Measurements from ENCODE around the gene COLQ. TPM values are rescaled to one million over a fixed set of nuclear protein-coding genes. Genes with fewer than 3 reads are reported as not detected.

COLQ gene
- polyA plus RNA-seq, 1 donor (not counting 4 experiments of a cell fraction or from before 2014, with no cell fraction given): 0.35 TPM

DNA sequence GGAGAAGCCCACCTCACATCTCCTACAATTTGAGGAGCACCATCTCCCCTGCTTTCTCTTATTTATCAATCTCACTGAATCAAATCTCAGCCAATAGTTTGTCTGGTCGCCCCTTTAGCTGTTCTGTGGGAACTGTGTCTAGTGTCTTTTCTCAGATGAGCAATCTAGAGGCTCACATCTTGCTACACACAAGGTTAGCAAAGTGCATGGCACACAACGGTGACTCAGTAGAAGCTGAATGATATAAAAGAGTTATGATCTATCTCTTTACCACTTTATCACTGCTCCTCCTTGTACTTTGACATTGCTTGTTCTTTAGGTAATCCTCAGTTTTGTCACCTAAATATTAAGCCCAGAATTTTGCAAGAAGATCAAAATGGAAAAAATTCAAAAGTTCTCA is 16.8 kb upstream of the COLQ start:
- H3K36me3 ChIP-seq (ENCODE audit: control insufficient read depth in 2 of 2, extremely low read depth in 1 of 2, insufficient read depth in 2 of 2, low read length in 2 of 2): no peaks in the 10 kb centered on the region
- H3K27ac ChIP-seq (ENCODE audit: control insufficient read depth, insufficient read depth, low read length): no peak overlapping the region
- no peak overlapping the region for H2AFZ ChIP-seq (ENCODE audit: control insufficient read depth, low read length)
- FAIRE-seq (no peak), DNase-seq (ENCODE audit: low read depth, low spot score) (no peak)
- H3K4me1 ChIP-seq (ENCODE audit: control insufficient read depth, extremely low read depth, insufficient read depth, low read length): no peaks in the 10 kb centered on the region
- H3K9me1 ChIP-seq (ENCODE audit: control insufficient read depth, extremely low read depth, insufficient read depth, low read length): no peaks in the 10 kb centered on the region
- no peaks in the 10 kb centered on the region for H4K20me1 ChIP-seq (ENCODE audit: control insufficient read depth, extremely low read depth, insufficient read depth, low read length)
- H3K27me3 ChIP-seq (ENCODE audit: control insufficient read depth, extremely low read depth, insufficient read depth, low read length): peaks cover 4% of the 10 kb centered on the region
- no peak for TF ChIP-seq CTCF (optimal IDR thresholded peaks at IDR 0.05 in 1 of 3, IDR thresholded peaks at IDR 0.05 in 1 of 3, conservative IDR thresholded peaks at IDR 0.05 in 1 of 3; ENCODE audit: extremely low read depth in 1 of 3, insufficient read depth in 2 of 3, low read length in 3 of 3)
- TF ChIP-seq EZH2 (IDR thresholded peaks at IDR 0.05; ENCODE audit: low read length): no peak
- no peak overlapping the region for H3K4me2 ChIP-seq (ENCODE audit: control insufficient read depth, extremely low read depth, insufficient read depth, low read depth, low read length)
- H3K4me3 ChIP-seq (ENCODE audit: control insufficient read depth in 2 of 3, extremely low read depth in 1 of 3, insufficient read depth in 2 of 3, low read depth in 1 of 3, low read length in 3 of 3): no peak overlapping the region
- H3K9me3 ChIP-seq (ENCODE audit: control insufficient read depth, low read depth, low read length): no peaks in the 10 kb centered on the region
- dilution Hi-C loops (cut with MboI; ENCODE audit: extremely low pct_ligation_motif_present, low sequenced_read_pairs): no loop called here
- no peaks in the 10 kb centered on the region for H3K79me2 ChIP-seq (ENCODE audit: control insufficient read depth, insufficient read depth, low read length)
- no peak overlapping the region for H3K9ac ChIP-seq (ENCODE audit: control insufficient read depth, extremely low read depth, insufficient read depth, low read length)

- Histone ChIP-seq H3K4me2 (ENCODE audit: control insufficient read depth, extremely low read depth, insufficient read depth, low read depth, low read length) (no peak overlapping the region), H3K4me3 (ENCODE audit: control insufficient read depth in 2 of 3, extremely low read depth in 1 of 3, insufficient read depth in 2 of 3, low read depth in 1 of 3, low read length in 3 of 3) (no peak overlapping the region), H3K4me1 (ENCODE audit: control insufficient read depth, extremely low read depth, insufficient read depth, low read length) (no peaks in the 10 kb centered on the region), H3K27me3 (ENCODE audit: control insufficient read depth, extremely low read depth, insufficient read depth, low read length) (peaks cover 4% of the 10 kb centered on the region), H3K27ac (ENCODE audit: control insufficient read depth, insufficient read depth, low read length) (no peak overlapping the region), H3K36me3 (ENCODE audit: control insufficient read depth in 2 of 2, extremely low read depth in 1 of 2, insufficient read depth in 2 of 2, low read length in 2 of 2) (no peaks in the 10 kb centered on the region), H3K9me1 (ENCODE audit: control insufficient read depth, extremely low read depth, insufficient read depth, low read length) (no peaks in the 10 kb centered on the region), H3K9ac (ENCODE audit: control insufficient read depth, extremely low read depth, insufficient read depth, low read length) (no peak overlapping the region), H4K20me1 (ENCODE audit: control insufficient read depth, extremely low read depth, insufficient read depth, low read length) (no peaks in the 10 kb centered on the region), H3K79me2 (ENCODE audit: control insufficient read depth, insufficient read depth, low read length) (no peaks in the 10 kb centered on the region), H2AFZ (ENCODE audit: control insufficient read depth, low read length) (no peak overlapping the region), H3K9me3 (ENCODE audit: control insufficient read depth, low read depth, low read length) (no peaks in the 10 kb centered on the region)
- FAIRE-seq (no peak), DNase-seq (ENCODE audit: low read depth, low spot score) (no peak)
- dilution Hi-C loops (cut with MboI; ENCODE audit: extremely low pct_ligation_motif_present, low sequenced_read_pairs): no loop called here
- no peak for TF ChIP-seq CTCF (optimal IDR thresholded peaks at IDR 0.05 in 1 of 3, IDR thresholded peaks at IDR 0.05 in 1 of 3, conservative IDR thresholded peaks at IDR 0.05 in 1 of 3; ENCODE audit: extremely low read depth in 1 of 3, insufficient read depth in 2 of 3, low read length in 3 of 3)
Observed at GRCh38 chr3:15536856-15537255, 15.3 kb upstream of the COLQ start.

All from keratinocyte (primary cell).